Activated CD4-positive, alpha-beta T cell treated with anti-CD3 and anti-CD28 coated beads for 4 hours (primary cell): ENCODE data around the gene FAM216A.
"Not testable (repeated sequence)": the region's sequence is repeated elsewhere in the genome, so short reads cannot be mapped to it uniquely, and the experiment has no call there.

Experiments used
- DNase-seq, 2 donors: peaks; one replicate each; pipeline ENCODE4 v3.0.0-alpha.2; 2020

The FAM216A gene

DNA sequence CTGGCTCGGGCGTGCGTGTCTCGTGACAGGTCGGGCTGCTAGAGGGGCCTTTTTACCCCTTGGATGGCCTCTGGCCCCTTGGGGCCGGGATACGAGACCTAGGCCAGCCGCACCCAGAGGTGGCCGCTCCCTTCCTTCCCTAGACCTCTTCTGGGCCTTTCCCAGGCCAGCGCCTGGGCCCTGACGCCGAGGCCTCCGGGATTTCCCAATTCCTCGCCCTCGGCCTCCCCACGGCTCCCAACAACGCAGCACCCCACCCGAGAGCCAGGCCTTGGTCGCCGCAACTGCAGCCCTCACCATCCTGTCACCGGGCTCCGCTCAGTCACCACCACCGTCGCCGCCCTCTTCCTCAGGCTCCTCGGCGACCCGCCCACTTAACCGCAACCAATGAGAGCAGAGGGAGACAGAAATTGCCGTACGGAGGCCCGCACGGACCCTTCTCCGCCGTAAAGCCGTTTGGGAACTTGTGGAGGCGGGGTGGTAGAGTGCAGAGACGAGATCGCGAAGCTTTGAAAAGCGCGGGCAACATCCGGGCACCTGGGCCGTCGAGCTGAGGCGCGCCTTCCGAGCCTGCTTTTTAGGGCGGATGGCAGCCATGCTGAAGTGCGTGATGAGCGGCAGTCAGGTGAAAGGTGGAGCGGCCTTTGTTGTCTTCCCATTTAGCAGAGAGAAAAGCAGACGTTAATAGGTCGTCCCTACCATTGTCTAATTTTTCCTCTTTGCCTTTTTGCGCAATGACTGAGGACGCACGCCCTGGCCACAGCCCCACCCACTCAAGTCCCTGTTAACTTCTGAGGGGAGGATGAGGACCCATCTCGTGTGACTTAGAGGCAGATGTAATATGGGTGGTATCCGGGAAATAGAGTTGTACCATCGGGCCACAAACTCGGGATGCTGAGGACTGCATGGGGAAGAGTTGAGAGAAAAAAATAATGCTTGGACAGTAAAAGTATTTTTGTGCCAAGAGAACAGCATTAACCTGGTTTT is 33.4 kb downstream of the FAM216A start, which contains the start of the genes RAD9B and VPS29:
RAD9B (plus strand) TSS at position 580 of the 987 bp plus-strand sequence; CDS start at position 587, 7 bp downstream.
VPS29 (minus strand) TSS at position 360 of the 987 bp plus-strand sequence; CDS start at position 300, 60 bp downstream.
- peak; percentile 98 for DNase-seq

DNA sequence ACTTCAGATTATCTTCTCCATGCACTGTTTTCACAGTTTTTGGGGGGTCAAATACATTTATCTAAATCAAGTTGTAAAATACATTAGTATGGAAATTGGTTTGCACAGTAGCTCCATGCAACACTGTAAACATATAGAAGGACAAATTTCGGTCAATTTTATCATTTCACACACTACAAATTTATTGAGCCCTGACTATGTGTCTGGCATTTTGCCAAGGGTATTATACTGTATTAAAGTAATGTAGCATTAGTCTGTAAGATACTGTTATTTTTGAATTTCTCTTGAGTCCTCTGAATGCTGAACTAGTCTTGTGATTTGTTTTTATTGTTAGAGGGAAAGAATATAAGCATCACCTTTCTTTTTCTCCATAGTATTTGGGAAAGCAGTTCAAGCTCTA is 34.8 kb downstream of the FAM216A start:
- no peak for DNase-seq

DNA sequence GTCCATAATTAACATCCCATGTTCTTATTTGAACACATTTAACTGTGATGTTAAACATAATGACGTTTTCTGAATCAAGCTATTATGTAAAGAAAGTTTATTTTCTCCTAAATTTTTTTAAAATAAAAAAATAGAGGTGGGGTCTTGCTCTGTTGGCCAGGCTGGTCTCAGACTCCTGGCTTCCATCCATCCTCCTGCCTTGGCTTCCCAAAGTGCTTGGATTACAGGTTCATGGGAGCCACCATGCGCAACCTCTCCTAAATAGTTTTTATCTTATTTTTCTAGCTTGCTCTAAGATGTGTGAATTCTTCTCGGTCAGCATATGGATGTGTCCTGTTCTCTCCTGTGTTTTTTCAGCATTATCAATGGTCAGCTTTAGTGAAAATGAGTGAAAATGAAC is 36.7 kb downstream of the FAM216A start:
- no peak for DNase-seq

DNA sequence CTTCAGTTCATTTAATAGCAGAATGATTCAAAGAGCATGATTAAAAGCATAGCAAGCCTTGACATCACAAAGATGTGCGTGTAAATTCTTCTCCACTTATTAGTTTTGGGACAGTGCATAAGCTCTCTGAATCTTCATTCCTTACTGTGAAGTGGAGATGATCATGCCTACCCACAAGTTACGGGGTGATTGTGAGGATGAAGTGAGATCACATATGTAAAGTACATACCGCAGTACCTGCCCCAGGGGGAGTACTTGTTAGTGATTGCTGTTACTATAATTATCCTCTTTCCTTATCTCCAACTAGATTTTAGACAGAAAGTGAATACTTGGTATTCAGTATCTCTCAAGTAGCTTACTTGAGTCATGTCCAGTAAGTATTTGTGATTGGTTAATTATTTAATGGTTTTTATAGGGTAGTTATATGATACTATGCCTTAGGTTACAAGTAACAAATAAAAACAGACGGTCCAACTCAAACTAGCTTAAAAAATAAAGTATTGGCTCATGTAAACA is 39.5 kb downstream of the FAM216A start:
- no peak for DNase-seq

DNA sequence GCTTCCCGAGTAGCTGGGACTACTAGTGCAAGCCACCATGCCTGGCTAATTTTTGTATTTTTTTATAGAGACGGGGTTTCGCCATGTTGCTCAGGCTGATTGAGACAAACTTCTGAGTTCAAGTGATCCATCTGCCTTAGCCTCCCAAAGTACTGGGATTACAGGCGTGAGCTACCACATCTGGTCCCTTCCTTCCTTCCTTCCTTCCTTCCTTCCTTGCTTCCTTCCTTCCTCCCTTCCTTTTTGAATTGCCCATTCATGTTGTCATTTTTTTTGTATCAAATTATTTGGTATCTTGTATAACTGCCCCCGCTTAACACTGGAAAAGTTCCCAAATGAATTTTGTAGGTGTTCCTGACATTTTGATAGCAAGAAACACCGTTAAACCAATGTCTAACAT is 45.2 kb downstream of the FAM216A start:
- DNase-seq: no peak

DNA sequence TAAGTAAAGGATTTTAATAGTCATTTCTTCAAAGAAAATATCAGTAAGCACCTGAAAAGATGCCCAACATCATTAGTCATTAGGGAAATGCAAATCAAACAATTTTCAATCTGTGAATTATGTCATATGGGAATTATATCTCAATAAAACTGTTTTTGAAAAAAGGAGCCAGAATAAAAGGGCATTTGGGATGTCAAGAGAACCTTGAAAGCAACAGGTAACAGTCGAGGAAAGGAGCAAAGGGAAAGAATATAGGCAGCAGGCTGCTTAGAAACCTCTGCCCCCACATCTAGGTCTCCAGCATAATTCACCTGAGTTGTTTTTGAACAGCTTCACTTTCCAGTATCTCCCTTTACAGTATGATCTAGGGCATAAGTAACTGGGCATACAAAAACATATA is 45.7 kb downstream of the FAM216A start:
- DNase-seq: no peak

DNA sequence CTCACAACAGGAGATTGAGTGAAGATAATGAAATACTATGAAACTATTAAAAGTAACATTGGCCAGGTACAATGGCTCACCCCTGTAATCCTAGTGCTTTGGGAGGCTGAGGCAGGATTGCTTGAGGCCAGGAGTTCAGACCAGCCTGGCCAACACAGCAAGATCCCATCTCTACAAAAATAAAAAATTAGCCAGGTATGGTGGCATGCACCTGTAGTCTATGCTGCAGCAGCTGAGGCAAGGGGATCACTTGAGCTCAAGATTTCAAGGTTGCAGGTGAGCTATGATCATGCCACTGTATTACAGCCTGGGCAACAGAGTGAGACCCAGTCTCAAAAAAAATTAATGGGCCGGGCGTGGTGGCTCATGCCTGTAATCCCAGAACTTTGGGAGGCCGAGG is 48.4 kb downstream of the FAM216A start:
- DNase-seq: no peak

DNA sequence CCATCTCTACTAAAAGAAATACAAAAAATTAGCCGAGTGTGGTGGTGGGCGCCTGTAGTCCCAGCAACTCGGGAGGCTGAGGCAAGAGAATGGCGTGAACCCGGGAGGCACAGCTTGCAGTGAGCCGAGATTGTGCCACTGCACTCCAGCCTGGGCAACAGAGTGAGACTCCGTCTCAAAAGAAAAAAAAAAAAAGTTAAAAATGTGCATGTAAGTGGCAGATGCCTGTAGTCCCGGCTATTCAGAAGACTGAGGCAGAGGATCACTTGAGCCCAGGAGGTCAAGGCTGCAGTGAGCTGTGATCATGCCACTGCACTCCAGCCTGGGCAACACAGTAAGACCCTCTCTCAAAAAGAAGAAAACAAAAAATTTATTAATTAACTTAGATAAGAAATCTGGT is 49.4 kb downstream of the FAM216A start:
- not testable (repeated sequence) for DNase-seq

DNA sequence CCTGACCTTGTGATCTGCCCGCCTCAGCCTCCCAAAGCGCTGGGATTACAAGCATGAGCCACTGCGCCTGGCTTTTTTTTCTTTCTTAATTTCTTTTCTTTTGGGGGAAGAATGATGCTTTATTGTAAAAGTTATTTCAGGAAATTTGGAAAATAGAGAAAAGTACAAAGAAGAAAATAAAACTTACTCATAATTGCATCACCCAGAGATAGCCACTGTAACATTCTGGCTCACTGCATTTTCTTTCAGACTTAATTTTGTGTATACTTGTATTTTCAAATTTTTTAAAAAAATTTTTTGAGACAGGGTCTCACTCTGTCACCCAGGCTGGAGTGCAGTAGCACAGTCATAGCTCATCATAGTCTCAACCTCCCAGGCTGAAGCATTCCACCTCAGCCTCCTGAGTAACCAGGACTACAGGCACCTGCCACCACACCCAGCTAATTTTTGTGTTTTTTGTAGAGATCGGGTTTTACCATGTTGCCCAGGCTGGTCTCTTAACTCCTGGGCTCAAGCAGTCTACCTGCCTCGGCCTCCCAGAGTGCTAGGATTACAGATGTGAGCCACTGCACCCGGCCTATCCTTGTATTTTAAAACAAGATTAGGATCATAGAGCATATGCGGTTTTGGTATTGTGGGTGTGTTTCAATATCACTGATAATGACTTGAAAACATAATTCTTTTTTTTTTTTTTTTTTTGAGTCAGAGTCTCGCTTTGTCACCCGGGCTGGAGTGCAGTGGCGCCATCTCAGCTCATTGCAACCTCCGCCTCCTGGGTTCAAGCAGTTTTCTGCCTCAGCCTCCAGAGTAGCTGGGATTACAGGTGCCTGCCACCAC is 52.4 kb downstream of the FAM216A start:
- DNase-seq: not testable (repeated sequence)

DNA sequence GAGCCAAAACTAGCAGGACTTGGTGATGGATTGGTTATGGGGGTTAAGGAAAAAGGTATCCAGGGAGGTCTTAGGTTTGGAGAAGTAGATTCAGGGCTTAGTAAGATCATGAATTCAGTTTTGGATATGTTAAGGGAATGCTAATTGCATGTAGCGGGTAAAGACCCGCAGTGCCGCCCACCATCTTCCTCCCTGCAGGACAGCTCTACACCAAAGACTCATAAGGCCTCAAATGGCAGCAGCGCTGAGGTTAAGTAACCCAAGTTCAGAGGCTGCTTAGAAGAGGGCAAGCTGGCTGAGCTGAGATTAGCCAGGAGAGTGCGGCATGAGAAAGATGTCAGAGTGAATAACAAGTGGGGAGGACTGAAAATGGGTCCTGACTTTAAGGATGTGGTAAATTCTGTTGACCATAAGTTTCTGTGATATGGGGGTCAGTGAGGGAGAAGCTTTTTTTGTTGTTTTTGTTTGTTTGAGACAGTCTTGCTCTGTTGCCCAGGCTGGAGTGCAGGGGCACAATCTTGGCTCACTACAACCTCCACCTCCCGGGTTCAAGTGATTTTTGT is 59.7 kb downstream of the FAM216A start:
- DNase-seq: no peak

DNA sequence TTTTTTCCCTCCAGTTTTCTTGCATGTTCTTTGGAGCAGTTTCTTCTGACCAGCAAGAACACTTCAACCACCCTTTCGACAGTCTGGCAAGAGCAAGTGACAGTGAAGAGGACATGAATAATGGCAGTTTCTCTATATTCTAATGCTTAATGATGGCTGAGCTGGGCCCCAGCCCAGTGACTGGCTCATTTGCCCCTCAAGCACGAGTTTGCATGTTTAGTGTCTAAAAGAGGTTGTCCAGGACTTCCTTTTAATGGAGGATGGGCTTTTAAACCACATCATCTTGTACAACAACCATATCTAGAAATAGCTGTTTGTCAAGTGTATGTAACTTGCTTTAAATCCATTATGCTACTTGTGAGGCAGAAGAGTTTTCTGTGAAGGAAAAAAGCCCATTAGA is 61.9 kb downstream of the FAM216A start:
- no peak for DNase-seq

DNA sequence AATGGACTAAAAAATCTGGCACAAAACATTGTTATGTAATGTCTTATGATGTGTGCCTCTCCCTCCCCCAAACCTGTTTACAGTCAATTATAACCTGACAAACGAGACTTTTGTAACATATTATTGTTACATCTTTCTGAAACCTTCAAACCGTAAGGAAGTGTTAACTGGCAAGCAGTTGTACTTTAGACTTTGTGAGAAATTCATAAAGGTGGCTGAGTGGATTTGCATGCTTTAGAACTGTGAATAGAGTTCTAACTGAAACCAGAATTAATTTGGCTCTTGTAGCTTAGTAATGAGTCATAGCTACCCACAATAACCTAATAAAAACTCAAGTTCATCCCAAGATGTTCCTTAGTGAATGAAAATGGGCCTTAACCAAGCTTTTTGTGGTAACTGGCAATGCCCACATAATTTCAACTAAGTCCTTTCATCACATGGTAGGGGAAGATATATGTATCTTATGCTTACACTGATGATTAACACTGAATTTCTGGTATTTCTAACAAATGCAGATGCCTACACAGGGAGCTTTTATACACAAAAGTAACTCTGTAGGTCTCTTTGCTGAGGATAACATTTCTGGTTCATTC is 63.2 kb downstream of the FAM216A start:
- DNase-seq: no peak

DNA sequence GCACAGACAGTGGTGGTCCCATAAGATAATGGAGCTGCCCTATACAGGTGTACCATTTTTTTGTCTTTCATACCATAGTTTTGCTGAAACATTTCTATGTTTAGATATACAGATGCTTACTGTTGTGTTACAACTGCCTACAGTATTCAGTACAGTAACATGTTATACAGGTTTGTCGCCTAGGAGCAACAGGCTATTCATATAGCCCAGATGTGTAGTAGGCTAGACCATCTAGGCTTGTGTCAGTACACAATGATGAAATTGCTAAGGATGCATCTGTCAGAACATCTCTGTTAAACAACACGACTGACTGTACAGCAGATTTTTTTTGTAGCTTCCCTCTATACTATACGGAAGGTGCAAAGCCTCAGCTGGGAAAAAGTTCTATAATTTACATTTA is 64.0 kb downstream of the FAM216A start:
- DNase-seq: no peak

DNA sequence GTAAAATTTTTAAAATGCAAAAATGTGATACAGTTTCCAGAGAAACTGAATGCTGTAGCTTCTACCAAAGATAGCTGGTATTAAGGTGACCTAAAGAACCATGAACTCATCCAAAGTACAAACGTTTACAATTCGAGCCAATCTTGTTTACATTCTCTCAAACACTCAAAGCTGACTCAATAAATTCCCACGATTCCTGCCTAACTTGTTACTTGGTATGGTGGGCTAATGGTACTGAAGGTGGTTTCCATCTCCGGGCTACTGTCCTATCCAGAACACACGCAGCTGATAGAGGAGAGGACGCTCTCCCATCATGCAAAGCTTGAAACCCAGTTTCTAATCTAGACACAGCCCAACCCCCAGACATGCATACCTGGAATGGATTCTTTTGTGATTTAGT is 65.0 kb downstream of the FAM216A start:
- DNase-seq: no peak

DNA sequence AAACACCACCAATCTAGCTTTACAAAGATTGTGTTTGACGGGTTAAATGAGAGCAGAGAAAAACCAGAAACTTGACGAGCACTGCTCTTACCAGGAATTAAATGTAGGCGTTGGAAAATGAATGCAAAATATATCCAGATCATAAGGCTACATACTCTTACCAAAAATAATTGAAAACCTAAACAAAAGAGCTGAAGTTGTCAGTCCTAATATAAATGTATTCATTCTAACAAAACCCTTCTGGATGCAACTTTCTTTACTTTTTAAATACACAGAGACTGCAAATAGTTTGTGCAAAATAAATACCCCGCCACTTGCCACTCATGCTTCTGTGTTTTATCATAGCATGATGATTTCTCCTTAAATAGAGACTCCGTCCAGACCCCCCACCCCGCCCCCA is 66.2 kb downstream of the FAM216A start:
- DNase-seq: no peak

DNA sequence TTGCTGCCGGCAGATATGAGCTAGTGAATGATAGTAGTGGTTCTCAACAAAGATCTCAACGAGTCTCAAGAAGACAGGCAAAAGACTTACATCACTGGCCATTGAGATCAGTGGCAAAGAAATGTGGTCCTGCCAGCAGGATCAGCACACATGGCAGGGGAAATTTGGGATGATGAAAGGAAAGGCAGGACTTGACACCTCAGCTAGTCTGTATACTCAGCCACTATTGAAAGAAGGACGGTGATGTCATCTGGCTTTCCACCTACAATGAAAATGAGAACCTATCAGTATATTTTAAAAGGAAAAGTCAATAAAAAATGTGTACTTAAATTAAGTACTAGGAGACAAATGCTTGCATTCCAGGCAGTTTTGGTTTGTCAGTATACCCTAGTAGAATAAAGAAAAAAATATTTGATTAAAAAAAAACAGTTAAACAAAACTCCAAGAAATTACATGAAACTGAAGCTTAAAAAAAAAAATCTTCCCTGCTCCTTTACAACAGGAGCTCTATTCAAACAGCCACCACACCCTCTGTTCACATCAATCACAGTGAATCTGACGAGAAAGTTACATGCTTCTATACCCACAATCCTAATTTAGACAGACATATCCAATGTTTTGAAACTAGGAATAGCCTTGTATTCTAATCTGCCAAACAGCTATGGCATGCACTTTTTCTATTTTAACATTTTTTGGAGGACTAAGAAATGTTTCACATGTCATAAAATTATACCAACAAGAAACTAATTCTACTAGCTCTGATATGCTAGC is 68.4 kb downstream of the FAM216A start:
- no peak for DNase-seq

DNA sequence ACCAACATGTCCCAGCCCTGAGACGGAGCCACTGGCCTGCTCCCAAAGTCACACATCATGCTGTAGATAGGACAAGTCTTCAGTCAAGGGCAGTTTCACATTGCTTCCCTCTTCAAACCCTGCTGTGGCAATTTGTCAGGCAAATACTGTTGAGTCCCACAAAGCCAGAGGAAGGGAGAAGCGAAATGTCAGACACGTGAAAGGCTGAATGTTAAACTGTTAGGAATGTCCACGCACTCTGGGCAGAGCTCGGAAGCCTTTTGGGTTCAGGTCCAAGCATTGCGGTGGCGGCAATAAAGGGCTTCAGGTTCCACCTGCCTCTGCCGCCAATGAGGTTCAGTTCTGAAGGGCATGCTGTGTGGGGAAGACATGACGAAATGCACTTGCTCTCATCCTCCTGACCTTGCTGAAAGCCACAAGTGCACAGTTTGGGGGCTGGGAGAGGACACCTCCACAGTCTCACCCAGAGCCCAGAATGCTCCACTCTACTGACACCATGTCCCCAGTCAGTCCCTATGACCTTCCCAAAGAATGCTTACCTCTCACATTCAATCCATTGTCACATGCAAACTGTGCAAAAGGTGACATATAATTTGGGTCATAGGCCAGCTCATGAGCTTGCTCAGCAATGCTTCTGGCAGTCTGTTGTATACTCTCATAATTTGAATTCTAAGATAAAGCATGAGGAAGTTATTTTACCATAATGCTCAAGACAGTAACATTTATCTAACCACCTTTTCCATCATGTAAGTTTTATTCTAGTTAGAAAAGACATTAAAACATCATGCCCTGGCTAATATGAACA is 69.2 kb downstream of the FAM216A start:
- DNase-seq: no peak

DNA sequence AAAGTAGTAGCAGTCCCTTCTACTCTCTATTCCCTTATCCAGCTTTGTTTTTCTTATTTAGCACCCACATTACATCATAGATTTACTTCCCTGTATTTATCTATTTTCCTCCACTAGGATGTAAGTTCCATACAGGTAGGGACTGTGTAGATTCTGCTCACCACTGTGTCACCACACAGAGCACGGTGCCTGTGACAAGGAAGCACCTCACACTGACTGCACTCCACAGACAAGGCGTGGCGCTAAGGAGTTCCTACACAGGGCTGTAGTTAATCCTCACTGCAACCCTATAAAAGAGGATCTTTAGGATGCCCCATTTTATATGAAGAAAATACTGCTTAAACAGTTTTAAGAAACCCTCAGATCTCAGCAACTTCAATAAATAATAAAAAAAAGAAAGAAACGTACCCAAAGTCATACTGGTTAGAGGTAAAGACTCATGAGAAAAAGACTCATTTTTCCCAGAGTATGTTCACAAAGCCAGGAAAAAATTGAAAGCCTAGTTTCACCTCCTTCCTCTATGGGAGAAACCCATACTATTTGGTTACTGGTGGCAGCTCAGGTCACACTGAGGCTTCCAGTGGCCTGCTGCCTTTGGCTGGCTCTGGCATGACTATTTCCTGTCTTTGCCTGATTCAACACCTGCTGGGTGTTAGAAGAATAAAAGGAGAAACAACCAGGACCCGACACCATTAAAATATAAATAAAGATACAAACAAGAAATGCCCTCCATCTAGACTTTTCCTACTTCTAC is 70.4 kb downstream of the FAM216A start:
- DNase-seq: no peak
